Fibroblast of upper back skin (primary cell): ENCODE results near the gene BNIP2.

Experiments
- DNase-seq: peaks from one replicate; pipeline ENCODE4 v3.0.0-alpha.2; 2013

BNIP2 gene

GRCh38 chr15:59622289-59622688 is 66.8 kb downstream of the BNIP2 start:
- peak; percentile 41 for DNase-seq

GRCh38 chr15:59618406-59618805 is 70.7 kb downstream of the BNIP2 start:
- DNase-seq = no peak

GRCh38 chr15:59616379-59616778 is 72.7 kb downstream of the BNIP2 start:
- no peak for DNase-seq

DNA sequence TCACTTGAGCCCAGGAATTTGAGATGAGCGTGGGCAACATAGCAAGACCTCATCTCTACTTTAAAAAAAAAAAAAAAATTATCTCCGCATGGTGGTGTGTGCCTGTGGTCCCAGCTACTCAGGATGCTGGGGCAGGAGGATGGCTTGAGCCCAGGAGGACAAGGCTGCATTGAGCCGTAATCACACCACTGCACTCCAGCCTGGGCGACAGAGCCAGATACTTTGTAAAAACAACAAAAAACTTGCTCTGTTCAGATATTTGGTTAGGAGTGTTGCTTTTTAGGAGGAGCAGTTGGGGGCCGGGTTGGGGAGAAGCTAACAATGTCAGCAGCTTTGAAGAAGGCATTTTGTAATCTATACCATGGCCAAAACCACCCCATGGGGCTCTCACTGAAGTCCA is 73.5 kb downstream of the BNIP2 start:
- no peak for DNase-seq

GRCh38 chr15:59614153-59614552 is 75.0 kb downstream of the BNIP2 start:
- no peak for DNase-seq

- no peak for DNase-seq
Observed at GRCh38 chr15:59611276-59612260, 77.6 kb downstream of the BNIP2 start, which contains the start of gene GCNT3. Gene GCNT3 (plus strand): TSS chr15:59611783. CDS start chr15:59618239, 6,456 bp downstream.

- no peak for DNase-seq
Observed at GRCh38 chr15:59609730-59610712, 79.1 kb downstream of the BNIP2 start.
